Pancreas (tissue), 10 donors: ENCODE measurements around the gene TAF3. TPM values are rescaled to one million over a fixed set of nuclear protein-coding genes. Genes with fewer than 3 reads are reported as not detected.
A peak's percentile ranks its signal among the peaks of the same experiment; 100 is the strongest.

Source experiments
- ATAC-seq, 4 donors: fragments of 200-7000 bp; cut with Tn5 transposase; one replicate each; pipeline versions ENCODE4 v1.8.0 to v1.9.1; 2020; ENCODE audit warnings: mild to moderate bottlenecking in 4 of 4, moderate library complexity in 4 of 4
- DNase-seq, 6 donors: peaks; one replicate each; pipeline ENCODE4 v3.0.0-alpha.2; 2020
- FAIRE-seq: peaks from 2 replicates; lab custom pipeline; 2012; peaks lifted over from hg19 to GRCh38; lab: Jason Lieb, UNC
- H3K27ac ChIP-seq, 4 donors: fragments of 200-600 bp; sonication (generic); 1 replicate in 3 of 4; 2 replicates in 1 of 4; pipeline versions ENCODE4 v1.5.0 to v1.8.0; 2020
- H3K27me3 ChIP-seq, 4 donors: fragments of 200-600 bp; one replicate each; pipeline ENCODE4 v1.8.0; 2021
- H3K36me3 ChIP-seq, 3 donors: fragments of 200-600 bp; sonication (generic) in 1 of 3; one replicate each; pipeline versions ENCODE4 v1.5.0 to v1.8.0; 2020 to 2021
- H3K4me1 ChIP-seq, 3 donors: fragments of 200-600 bp; one replicate each; pipeline ENCODE4 v1.8.0; 2021
- H3K4me3 ChIP-seq, 4 donors: fragments of 200-600 bp; sonication (generic) in 2 of 4; one replicate each; pipeline versions ENCODE4 v1.5.0 to v1.8.0; 2020 to 2021
- H3K9me3 ChIP-seq, 4 donors: fragments of 200-600 bp; one replicate each; pipeline ENCODE4 v1.8.0; 2021
- CTCF ChIP-seq, 4 donors: fragments of 200-600 bp; sonication (generic) in 3 of 4; IDR thresholded peaks; one replicate each; pipeline versions ENCODE4 v1.5.0 to v1.8.0; 2021; ENCODE audit warnings: antibody characterized with exemption in 4 of 4
- WGBS, 2 donors: extraction: QIAGEN DNeasy Blood & Tissue Kit; methylation state at CpG; one replicate each; pipeline ENCODE4 v1.1.7; 2013; 5-methylcytosine and 5-hydroxymethylcytosine counted together
- intact Hi-C, 3 donors: fragments of 100-400 bp; cut with DNase I; formaldehyde crosslinking; loops; one replicate each; pipeline versions ENCODE4 v1.11.1 to v1.14.2; 2022
- polyA plus RNA-seq, 2 donors: library from polyadenylated mRNA; stranded (reverse); fragments of 200-250 nt; gene quantifications; one replicate each; pipeline ENCODE4 v1.2.3, GENCODE V29; 2013
- total RNA-seq, 6 donors: library from RNA; stranded (reverse); fragmentation: NEBNext Ultra II Directional in 4 of 6; extraction: Animal tissue kit (Norgen Biotek cat#: 25700) in 4 of 6; gene quantifications; one replicate each; pipeline versions ENCODE4 v1.2.1 to v1.2.4, GENCODE V29; 2021 to 2023
- donor health status: healthy with polysubstance abuse.
- donor health status: DM: no; HTN: no; CAD: no; lungs with moderate emphysema.
- donor health status: DM: no; HTN: no; CAD: no.
- donor health status: control.
- donor health status: control.
- donor health status: Bipolar disorder and iron deficiency.
- donor health status: DM: yes; HTN: yes; CAD: no.
- donor health status: DM: no; HTN: no; CAD: no.
- donor health status: DM: no; HTN: no; CAD: no.
- donor health status: DM: yes; HTN: yes; CAD: no.

The TAF3 gene
- total and polyA plus RNA-seq, 8 donors = 2.9 to 5.8 (median 4.0) TPM

DNA sequence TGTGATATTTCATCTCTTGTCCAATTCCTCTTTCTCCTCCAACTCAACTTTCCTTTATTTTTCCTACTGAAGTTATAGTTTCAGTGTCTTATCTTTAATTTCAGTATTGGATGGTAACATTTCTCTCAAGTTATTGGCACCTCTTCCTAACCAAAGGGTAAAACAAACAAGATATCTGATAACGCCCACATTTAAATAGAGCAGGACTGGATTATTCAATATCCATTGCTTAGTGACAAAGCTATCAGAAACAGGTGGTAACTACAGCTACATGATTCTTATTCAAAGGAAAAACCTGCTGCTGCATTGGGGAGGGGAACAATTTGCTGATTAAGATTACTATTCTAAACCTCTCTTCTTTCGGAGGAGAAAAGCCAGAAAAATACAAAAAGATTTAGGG is 87.8 kb downstream of the TAF3 start:
- H3K4me1 ChIP-seq = peaks cover 6 to 10% (median 7%) of the 10 kb centered on the region in 3 donors
- no peak for TF ChIP-seq CTCF (IDR thresholded peaks at IDR 0.05)
- H3K27ac ChIP-seq = no peak overlapping the region
- ATAC-seq (peak; percentile 59 to 80 (median 68)), FAIRE-seq (no peak), DNase-seq (no peak)
- intact Hi-C loops = no loop called here
- no peak overlapping the region for H3K4me3 ChIP-seq
- 21 to 24% methylated on average over 2 of the region's 2 CpGs for WGBS, 2 donors
- no peaks in the 10 kb centered on the region for H3K9me3 ChIP-seq
- no peaks in the 10 kb centered on the region for H3K36me3 ChIP-seq
- H3K27me3 ChIP-seq = no peaks in the 10 kb centered on the region

GRCh38 chr10:7908541-7909210 is 90.4 kb downstream of the TAF3 start:
- ATAC-seq = peak; percentile 72 to 90 (median 81)
- peak in 5 of 6 donors; percentile 27 to 66 (median 54) for DNase-seq
- Histone ChIP-seq H3K4me1 (peaks cover 6 to 10% (median 7%) of the 10 kb centered on the region in 3 donors), H3K27me3 (no peaks in the 10 kb centered on the region), H3K9me3 (no peaks in the 10 kb centered on the region), H3K4me3 (no peak overlapping the region), H3K27ac (no peak overlapping the region), H3K36me3 (no peaks in the 10 kb centered on the region)
- TF ChIP-seq CTCF (IDR thresholded peaks at IDR 0.05) = no peak
- intact Hi-C loops = no loop called here
- WGBS, 2 donors = 38 to 48% methylated on average over 8 of the region's 8 CpGs
- FAIRE-seq = no peak

GRCh38 chr10:7913126-7913872 is 95.0 kb downstream of the TAF3 start:
- ATAC-seq = no peak
- TF ChIP-seq CTCF (IDR thresholded peaks at IDR 0.05) = no peak
- WGBS, 2 donors = 89 to 90% methylated on average over 3 of the region's 3 CpGs

DNA sequence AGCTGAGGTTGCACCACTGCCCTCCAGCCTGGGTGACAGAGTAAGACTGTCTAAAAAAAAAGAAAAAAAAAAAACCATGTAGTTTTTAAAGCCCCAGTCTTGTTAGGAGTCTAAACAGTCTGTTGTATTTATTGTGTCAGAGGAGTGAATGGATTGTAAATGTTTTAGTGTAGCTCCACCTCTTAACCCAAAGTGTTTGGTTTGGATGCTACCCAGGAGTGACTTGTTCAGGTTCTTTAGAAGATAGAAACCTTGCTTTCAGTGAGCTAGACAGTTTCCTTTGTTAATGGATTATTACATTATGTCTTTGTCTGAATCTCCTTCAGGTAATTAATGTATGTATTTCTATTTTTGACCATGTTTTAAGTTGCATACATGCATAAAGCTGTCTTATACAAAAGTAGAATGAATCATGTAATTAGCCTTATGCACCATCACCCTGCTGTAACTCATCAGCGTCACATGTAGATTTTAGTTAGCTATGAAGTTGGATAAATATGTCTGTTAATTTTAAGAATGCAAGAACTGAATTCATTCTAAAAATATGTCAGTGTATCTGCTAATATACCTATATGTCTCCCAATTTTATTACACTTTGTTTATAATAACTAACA is 97.7 kb downstream of the TAF3 start:
- H3K36me3 ChIP-seq = no peaks in the 10 kb centered on the region
- TF ChIP-seq CTCF (IDR thresholded peaks at IDR 0.05) = no peak
- no peaks in the 10 kb centered on the region for H3K9me3 ChIP-seq
- H3K27ac ChIP-seq = no peak overlapping the region
- no peak for FAIRE-seq
- H3K27me3 ChIP-seq = no peaks in the 10 kb centered on the region
- WGBS, 2 donors = 90 to 93% methylated on average over 1 of the region's 1 CpG
- intact Hi-C loops = no loop called here
- peak; percentile 71 to 88 (median 83) for ATAC-seq
- H3K4me3 ChIP-seq = no peak overlapping the region
- no peak for DNase-seq
- H3K4me1 ChIP-seq = peaks cover 0 to 9% (median 8%) of the 10 kb centered on the region in 3 donors

More at GRCh38 chr10:7913126-7913872, 95.0 kb downstream of the TAF3 start:
- Histone ChIP-seq H3K27ac (no peak overlapping the region), H3K4me3 (no peak overlapping the region), H3K36me3 (no peaks in the 10 kb centered on the region), H3K27me3 (no peaks in the 10 kb centered on the region), H3K4me1 (peaks cover 6 to 12% (median 9%) of the 10 kb centered on the region in 3 donors), H3K9me3 (no peaks in the 10 kb centered on the region)
- DNase-seq = no peak
- intact Hi-C loops = no loop called here
- no peak for FAIRE-seq
